Stimulated activated CD8-positive, alpha-beta memory T cell treated with anti-CD3 and anti-CD28 coated beads, Interleukin-15, amount 100 ng/mL, for 4 hours (primary cell): ENCODE data around the gene ABCC3.

Experiments
- DNase-seq, 2 donors: peaks; one replicate each; pipeline ENCODE4 v3.0.0-alpha.2; 2020; ENCODE audit warnings: low read depth in 2 of 2

ABCC3 gene

DNA sequence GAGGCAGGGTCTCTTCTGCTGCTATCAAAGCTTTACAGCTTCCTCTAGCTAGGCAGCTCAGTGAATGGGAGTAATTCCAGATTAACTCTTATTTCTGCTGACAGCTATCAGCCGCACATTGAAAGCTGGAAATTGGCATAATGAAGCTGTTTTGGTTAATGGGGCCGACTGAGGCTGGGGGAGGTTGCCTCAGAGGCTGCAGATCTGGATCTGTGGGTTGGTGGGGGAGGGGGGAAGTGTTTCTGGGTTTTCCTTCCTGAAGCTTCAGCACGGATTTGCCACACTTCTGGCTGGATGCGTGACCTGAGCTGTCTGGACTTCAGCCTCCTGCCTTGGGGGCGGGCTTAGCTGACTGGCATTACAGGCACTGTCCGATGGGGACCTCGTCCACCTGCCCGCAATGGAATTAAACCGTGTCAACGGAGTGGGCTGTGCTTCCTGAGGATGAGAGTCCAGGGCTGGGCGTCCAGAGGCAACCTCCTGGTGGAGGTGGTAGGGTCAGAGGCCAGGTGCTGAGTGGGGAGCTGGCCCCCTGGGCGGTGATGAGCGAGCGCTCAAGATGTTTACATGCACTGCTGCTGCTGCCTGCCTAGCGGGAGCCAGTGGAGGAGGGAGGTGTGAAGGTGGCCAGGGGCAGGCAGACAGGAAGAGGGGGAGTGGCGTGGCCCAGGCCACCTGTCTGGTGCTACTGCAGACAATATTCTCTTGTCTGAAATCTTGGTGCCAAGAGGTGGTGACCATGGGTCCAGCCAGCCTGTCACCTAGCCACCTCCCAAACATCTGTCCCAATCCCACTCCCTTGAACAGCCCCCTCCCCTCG is 6.7 kb upstream of the ABCC3 start:
- no peak for DNase-seq

DNA sequence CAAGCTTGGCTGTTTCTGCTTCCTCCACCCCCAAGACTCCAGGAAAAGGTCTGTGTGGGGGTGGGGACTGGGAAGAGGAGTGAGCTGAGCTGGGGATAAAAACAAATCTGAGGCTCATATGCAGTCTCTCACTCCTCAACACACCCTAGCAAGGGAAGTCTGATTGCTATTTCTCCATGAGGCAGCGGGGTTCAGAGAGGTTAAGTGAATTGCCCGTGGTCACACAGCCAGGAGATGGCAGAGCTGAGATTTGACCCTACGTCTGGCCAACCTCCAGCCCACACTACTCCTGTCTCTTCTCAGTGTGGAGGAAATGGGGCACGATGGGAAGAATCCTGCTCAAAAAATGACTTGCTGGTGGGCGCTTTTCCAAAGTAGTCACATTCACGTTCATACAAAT is 4.8 kb upstream of the ABCC3 start:
- no peak for DNase-seq

DNA sequence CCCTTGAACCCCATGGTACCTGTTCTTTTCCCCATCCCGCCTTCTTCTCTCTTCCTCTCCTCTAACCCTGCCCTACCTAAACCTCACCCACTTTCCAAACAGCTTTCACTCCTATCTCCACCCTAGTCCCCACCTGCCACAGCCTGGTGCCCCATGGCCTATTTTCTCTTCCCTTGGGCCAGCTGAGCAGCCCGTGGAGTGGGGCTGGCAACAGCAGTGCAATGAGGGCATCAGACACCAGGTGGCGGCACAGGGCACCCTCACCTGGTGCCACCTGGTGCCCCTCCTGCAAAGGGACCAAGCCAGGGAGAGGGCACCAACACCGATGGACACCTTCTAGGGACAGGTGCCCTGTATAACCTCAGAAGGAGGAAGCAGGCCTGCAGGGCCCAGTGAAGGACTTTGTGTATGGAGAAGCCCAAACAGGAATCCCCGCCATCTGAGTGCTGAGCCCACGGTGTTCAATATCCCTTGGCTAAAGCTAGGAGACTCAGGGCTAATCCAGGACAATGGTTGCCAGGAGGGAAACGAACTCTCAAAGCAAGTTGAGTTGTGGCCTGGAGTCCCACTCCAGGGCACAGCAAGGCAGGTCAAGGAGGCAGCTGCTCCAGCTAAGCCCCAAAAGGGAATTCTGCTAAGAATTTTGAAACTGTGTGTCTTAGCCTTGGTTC is 4.0 kb upstream of the ABCC3 start:
- peak in 1 of 2 donors; percentile 7 for DNase-seq

DNA sequence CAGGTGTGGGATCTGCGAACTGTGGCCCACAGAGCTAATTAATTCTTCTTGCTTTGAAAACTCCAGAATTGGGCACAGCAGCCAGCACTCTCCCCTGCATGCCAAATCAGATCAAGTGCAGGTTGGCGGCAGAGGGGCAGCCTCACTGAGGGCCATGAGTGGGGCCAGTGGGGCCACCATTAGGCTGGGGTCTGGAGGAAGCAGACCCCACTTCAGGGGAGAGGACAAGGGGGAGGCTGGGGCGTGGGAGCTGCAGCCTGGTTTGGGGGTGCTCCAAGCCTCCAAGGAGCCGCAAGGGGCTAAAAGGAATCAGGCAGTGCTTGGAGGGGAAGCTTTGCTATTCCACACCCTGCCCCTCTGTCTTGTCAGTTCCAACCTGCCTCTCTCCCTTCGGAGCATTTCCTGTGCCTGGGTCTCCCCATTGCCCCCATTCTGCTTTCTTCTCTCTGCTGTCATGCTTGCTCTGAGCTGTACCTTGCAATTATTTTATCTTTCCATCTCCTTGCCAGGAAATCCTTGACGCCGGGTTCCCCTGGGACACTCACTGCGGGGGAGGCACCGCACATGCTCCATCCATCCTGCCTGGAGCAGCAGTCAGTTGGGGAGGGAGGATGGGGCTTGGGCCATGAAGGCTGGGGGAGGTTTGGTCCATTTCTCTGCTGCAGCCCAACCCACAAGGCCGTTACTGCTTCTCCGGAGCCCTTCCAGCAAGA is 3.3 kb upstream of the ABCC3 start:
- DNase-seq, result no peak

DNA sequence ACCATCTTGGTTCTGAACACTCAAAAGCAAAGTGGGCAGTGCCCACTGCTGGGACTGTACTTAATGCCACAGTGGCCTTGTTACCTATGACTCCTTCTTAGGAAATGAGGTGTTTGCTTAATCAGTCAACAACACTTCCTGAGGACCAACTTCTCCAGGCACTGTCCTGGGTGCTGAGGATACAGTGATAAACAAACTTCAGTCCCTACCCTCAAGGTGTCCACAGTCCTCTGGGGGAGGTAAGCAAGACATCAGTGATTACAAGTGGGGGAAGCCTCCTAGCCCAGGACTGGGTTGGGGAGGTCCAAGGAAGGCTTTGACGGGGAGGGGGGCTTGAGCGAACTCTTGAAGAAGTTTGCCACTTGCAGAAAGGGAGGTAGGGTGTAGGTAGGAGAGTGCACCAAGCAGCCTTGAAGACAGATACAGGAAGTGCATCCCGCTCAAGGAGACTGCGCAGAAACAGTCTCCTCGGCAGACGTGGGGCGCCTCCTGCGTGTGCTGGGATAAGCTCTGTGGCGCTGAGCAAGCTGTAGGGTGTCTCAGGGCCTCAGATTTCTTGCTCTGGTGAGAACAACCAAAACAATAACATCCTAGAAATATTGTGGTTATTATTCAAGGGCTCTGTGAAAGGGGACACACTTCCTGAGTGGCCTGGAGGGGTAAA is 2.6 kb upstream of the ABCC3 start:
- DNase-seq, result no peak

DNA sequence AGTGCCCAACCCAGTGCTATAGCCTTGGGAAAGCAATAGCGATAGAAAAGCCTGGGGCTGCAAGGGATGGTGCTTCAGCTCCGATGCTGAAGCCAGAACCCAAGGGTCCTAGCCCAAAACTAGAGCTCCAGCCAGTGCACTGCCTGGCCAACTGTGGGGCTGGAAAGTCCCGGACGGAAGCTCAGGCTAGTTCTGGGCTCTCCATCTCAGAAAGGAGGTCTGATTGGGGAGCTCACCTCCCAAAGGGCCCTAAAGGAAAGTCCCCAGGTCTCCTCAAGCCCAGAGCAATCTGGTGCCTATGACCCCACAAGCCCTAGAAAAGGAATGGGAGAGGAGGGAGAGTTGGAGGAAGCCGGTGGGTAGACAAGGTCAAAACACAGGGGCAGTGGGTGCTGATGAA is 2.0 kb upstream of the ABCC3 start:
- no peak for DNase-seq

DNA sequence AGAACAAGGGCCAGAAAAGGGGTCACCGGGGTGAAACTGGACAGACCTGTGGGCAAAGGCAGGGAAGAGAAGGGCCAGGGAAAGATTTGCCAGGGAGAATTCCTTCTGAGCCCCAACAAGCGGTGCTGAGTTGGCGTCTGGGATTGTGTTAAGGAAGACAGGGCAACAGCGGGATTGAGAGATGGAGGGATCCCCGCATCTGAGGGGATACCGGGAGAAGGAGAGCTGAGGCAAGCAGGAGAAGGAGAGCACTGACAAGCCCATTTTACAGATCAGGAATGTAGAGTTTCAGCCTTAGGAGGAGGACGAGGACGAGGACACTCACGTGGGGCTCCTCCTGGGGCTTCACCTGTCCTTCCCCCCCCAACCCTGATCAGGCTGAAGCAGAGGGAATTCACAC is 998 bp upstream of the ABCC3 start:
- DNase-seq, result no peak

DNA sequence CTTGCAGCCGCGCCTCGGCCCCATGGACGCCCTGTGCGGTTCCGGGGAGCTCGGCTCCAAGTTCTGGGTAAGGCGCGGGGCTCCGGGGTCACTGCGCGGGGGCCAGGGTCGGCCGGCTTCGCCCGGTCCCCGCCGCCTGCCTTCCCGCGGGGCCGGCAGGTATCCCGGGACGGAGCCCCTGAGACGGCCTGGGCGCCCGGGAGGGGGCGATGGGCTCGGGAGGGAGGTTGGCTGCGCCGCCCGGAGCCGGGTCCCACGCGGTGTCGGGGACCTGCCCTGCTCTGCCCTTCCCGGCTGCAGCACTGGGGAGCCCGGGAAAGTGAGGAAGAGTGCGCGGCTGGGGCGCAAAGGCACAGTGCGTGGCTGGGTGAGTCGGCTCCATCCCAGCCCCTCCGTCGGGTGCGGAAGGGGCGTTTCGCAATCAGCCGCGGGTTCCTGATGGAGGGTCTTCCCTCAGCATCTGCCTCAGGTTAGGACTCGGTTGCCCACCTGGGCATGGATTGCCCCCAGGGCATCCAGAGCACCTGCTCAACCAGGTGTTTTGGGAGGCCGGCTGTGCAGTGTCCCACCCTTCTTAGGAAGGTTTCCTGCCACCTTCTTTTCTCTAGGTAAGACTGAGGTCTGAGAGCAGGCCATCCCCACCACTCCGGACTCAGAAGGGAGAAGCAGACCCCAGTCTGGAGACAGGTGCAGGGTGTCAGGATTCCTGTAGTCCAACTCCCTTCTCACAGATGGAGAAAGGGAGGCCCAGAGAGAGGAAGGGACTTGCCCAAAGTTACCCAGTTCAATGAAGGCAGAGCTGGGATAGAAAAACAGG is 442 bp downstream of the ABCC3 start:
- DNase-seq, result no peak

DNA sequence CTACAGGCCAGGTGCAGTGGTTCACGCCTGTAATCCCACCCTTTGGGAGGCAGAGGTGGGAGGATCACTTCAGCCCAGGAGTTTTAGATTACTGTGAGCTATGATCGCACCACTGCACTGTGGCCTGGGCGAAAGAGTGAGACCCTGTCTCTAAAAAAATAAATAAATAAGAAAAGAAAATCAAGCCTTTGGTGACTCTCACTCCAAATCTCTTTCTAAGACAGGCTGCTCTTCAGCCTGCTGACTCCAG is 976 bp downstream of the ABCC3 start:
- DNase-seq, result no peak

DNA sequence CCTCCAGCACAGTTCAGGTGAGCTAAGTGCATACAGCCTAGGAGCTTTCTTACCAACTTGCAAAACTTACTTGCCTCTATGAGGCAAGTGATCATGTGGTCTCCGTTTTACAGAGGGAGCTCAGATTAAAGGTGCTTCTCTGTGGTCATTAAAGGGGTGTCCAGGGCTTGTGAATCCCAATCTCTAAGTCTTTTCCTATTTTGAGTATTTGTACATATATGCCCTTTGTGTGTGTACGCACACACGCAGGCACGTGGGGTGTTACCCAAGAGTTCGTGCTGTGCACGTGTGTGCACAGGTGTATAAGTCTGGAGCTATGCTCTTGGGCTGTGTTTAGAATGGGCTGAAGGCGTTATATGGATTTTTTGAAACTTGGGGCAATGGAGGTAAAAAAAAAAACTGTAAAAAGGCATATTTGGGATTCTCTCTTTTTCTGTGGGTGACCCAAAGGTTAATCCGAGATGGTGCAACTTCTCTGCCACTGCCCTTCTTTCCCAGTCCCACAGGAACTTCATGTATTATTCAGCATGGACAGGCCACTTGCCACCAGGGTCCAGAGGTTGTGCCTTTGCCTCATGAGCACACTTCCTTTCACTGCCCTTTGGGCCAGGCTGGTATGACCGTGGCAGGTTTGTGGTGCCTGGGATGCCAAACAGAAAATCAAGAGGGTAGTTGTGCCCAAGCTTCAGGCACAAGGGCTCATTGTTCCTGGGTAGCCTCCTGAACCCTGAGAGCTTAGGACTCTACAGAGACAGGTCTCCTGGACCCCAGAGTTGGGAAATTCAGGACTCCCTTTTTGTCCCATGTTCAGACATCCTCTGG is 1.5 kb downstream of the ABCC3 start:
- DNase-seq, result no peak

DNA sequence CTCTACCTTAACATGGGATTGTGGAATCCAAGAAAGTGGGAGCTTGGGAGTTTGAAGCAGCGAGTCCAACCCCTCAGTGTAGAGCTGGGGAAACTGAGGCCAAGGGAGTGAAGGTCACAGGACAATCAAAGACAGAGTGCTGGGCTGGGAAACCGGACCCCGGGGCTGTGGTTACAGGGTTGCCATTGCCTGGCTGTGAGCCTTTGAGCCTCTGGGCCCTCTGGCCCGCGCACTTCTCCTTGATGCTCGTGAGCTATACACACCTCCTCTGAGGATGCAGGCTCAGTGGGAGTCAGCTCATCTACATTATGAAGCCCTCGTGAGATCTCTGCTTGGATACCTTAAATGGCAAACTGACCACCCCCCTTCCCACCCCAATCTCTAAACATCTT is 2.1 kb downstream of the ABCC3 start:
- no peak for DNase-seq

DNA sequence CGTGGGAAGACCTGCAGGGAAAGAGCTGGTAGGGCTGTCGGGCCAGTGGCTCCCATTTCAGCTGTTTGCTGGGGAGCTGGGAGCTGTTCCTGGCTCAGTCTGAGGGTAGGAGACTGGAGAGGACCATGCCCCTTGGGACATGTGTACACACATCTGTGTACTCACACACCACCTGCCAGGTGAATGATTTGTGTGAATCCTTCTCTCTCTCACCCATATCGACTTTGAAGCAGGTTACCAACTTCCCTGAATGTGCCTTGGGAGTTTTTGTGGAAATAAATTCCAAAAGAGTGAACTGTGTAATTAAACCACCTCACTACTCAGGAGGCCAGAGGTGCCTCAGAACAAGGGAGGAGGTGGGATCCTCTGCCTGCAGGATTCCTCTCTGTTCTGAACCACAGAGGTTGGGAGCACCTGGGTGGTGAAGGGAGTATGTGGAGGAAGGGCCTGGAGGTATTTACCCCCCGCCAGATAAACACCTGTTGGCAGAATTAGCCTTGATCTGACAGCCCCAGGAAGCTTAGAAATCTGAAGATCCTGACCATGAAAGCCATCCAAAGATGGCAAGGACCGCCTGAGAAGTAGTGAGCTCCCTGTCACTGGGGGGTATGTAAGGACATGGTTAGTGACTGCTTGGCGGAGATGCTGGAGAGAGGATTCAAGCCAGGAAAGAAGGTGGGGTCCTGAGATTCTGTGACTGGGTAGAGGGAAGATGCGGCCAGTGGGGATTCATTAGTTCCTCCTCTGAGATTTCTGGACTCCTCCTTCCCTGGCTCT is 3.3 kb downstream of the ABCC3 start:
- no peak for DNase-seq

DNA sequence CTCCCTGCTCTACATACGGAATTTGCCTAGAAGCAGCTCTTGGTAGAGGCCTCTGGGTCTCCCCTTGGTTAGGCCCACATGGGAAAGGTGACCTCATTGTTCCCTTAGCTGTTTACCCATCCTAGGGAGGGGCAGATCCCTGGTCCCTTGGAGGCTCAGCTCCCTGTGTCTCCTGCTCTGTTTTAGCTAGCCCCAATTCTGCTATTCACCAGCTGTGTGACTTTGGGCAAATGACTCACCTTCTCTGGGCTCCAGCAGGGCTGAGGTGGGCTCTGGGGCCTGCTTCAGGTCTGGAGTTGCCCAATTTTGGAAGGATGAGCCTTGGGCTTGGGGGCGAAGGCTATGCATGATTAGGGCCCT is 3.9 kb downstream of the ABCC3 start:
- DNase-seq, result no peak

DNA sequence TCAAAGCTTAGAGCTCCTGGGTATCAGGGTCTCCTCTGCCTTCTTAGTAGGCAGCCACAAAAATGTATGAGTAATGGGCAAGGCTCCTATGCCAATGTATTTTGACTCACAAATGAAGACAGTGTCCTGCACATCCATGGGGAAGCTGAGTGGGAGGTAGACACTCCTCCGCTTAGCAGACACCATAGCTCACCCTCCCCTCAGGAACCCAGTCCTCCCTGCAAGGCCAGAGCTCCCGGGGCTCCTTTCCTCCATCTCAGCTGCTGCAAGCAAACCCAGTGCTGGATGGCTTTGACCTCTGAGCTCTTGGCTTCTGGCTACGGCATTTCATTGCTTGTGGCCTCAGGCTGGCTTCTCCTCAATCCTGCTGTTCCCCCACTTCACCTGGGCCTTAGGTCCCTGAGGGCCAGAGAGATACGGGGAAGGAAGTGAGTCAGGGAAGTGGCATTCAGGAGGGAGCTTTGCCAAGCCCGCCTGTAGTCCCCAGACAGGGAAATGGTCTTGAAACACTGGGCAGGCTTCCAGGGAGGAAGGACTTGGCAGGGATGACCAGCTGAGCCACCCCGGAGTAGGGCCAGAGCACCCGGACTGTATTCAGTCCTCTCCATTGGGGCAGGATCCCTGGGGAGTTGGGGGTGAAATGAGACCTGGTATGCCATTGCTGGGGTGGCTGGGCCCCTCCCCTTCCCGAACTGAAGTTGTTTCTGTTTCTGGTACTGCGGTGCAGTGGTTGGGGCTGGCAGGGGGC is 4.5 kb downstream of the ABCC3 start:
- DNase-seq, result no peak

DNA sequence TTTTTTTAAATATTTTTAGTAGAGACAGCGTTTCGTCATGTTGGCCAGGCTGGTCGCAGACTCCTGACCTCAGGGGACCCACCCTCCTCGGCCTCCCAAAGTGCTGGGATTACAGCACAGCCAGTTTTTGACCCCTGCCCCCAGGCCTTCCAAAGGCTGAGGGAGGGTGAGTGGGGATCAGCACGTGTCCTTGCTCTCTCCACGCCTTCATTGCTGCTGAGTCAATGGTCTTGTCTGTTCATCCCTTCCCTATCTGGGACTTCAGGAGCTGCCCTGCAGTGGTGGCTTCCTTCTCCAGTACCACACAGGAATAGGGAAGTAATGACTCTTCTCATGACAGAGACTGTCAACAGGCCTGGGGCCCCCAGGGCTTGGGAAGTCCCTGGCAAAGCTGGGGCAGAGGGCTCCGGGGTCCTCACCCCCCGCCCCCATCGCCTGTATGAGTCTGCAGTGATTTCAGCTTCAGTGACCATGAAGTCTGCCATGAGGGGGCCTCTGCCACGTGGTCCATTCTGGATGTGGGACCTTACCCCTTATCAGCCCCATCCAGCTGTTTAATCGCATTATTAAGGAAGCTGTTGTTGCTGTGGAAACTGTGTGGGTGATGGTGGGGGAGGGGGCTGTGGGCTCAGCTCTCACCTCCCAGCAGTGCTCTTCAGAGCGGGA is 6.1 kb downstream of the ABCC3 start:
- no peak for DNase-seq

DNA sequence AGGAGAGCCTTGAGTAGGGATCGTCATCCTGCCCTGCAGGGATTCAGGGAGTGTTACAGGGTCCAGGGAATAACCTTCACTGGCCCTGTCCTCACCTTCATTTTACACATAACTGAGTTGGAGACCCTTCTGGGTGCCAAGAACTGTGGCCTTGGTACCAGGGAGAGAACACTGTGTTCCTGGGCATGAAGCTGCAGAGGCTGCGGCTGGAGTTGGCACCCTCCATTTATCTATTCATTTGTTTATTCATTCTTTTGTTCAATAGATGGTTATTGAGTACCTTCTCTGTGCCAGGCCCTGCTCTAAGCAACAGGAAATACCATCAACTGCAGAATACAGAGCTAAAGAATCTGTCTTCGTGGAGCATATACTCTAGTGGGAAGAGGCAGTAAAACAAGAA is 6.7 kb downstream of the ABCC3 start:
- no peak for DNase-seq

DNA sequence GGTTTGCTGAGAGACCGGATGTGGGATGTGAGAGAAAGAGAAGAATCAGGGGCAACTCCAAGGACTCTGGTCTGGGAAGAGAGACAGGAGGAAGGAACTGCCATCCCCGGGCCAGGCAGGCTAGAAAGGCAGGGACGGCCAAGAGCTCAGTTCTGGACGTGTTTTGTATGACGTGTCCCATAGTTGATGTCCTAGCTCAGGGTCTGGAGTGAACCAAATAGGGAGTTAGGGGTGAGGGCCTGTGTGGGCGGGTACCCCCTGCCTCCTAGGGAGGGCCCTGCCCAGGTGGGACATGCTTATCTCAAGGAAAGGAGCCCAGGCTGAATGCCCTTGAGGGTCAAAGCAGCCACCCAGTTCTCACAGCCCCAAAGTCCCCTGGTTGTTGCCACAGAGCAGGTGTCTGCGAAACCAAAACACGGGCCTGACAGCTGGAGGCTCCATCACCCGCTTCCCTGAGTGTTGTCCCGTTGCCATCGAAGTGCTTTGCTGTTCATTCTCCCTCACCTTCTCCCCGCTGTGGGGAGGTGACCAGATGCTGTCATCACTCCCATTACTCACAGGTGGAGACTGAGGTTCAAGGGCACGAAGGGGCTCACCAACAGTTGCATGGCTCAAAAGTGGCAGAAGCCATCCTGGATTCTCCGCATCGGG is 7.5 kb downstream of the ABCC3 start:
- no peak for DNase-seq
